HG03025 (cell line): Measurements from ENCODE around the gene CASP8.

Experiments
- ATAC-seq: cut with Tn5 transposase; IDR thresholded peaks from one replicate; pipeline ENCODE4 v1.9.1; 2021; ENCODE audit warnings: mild to moderate bottlenecking, moderate library complexity; ENCODE audit not compliant: unreplicated experiment, low FRiP score

CASP8 gene

GRCh38 chr2:201260302-201260800 is at the start of gene CASP8:
CASP8 (plus strand) TSS chr2:201260536; CDS start chr2:201266487, 5,951 bp downstream.
- no peak for ATAC-seq

GRCh38 chr2:201215963-201216362 is 44.4 kb upstream of the CASP8 start:
- ATAC-seq: no peak

- ATAC-seq: no peak
Measured at GRCh38 chr2:201216918-201217317, 43.4 kb upstream of the CASP8 start.

GRCh38 chr2:201218780-201219179 is 41.6 kb upstream of the CASP8 start:
- no peak for ATAC-seq

GRCh38 chr2:201219328-201220096 is 40.8 kb upstream of the CASP8 start:
- no peak for ATAC-seq

- ATAC-seq: no peak
Measured at GRCh38 chr2:201220102-201220570, 40.2 kb upstream of the CASP8 start.

GRCh38 chr2:201223089-201224073 is 37.0 kb upstream of the CASP8 start:
- peak; percentile 95 for ATAC-seq

GRCh38 chr2:201228271-201228911 is 31.9 kb upstream of the CASP8 start:
- no peak for ATAC-seq

- no peak for ATAC-seq
Measured at GRCh38 chr2:201228912-201229290, 31.4 kb upstream of the CASP8 start.

- ATAC-seq: no peak
Measured at GRCh38 chr2:201231781-201232466, 28.4 kb upstream of the CASP8 start.

GRCh38 chr2:201232467-201232815 is 27.9 kb upstream of the CASP8 start:
- ATAC-seq: no peak

GRCh38 chr2:201233192-201233811 is 27.0 kb upstream of the CASP8 start:
- ATAC-seq: peak; percentile 86

- ATAC-seq: peak; percentile 22
Measured at GRCh38 chr2:201233812-201234662, 26.3 kb upstream of the CASP8 start.

GRCh38 chr2:201234663-201235135 is 25.6 kb upstream of the CASP8 start:
- ATAC-seq: no peak

GRCh38 chr2:201235860-201236811 is 24.2 kb upstream of the CASP8 start:
- ATAC-seq: no peak

GRCh38 chr2:201237486-201238123 is 22.7 kb upstream of the CASP8 start:
- ATAC-seq: no peak
